HG02981 (cell line): ENCODE results near the gene ZNF296.
A peak's percentile ranks its signal among the peaks of the same experiment; 100 is the strongest.

Experiments
- ATAC-seq: cut with Tn5 transposase; IDR thresholded peaks from one replicate; pipeline ENCODE4 v1.9.1; 2021; ENCODE audit warnings: mild to moderate bottlenecking, moderate library complexity; ENCODE audit not compliant: unreplicated experiment

The ZNF296 gene

GRCh38 chr19:45090034-45090433, 13.8 kb upstream of the ZNF296 start:
- ATAC-seq: no peak

DNA sequence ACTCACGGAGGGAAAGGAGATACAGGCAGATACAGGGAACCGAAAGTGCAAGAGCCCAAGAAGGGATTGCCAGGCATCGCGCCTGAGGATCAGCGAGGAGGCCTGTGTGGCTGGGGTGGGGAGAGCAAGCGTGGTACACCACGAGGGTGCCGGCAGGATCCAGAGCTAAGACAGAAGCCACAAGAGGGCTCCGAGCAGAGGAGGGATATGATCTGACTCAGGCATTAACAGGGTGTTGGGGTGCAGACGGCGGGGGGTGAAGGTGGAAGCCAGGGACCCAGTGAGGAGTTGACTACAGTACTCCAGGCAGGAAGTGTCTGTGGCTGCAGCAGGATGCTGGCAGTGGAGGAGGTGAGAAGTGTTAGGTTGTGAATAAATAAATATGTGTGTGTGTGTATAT, 11.3 kb upstream of the ZNF296 start:
- no peak for ATAC-seq

DNA sequence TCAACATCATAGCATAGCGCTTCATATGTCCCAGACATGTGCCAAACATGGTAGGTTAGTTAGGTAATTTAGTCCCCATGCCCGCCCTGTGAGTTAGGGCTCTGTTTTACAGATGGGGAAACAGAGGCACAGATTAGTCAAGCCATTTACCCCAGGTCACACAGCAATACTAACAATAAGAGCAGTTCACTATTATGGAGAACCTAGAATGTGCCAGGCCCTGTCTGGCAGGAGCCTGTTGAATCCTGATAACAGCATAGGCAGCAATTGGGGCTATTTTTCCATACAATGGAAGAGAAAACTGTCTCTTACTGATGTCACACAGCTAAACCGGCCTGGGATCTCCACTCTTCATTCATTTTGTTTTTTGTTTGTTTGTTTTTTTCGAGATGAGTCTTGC, 10.2 kb upstream of the ZNF296 start:
- no peak for ATAC-seq

DNA sequence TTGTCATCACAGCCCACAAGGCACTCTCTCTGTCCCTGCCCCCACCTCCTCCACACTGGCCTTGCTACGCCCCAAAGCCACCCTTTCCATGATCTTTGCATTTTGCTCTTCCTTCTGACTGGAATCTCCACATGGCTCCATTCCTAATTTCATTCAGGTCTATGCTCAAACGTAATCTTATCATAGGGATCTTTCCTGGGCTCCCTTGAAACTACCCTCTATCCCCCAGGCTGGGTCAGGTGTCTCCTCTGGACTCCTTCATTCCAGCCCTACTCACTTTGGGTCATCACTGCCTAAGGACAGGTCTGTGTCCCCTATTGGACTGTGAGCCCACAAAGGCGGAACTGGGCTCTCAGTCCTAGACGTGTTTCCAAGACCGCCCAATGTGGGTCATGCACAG, 5.9 kb upstream of the ZNF296 start:
- no peak for ATAC-seq

DNA sequence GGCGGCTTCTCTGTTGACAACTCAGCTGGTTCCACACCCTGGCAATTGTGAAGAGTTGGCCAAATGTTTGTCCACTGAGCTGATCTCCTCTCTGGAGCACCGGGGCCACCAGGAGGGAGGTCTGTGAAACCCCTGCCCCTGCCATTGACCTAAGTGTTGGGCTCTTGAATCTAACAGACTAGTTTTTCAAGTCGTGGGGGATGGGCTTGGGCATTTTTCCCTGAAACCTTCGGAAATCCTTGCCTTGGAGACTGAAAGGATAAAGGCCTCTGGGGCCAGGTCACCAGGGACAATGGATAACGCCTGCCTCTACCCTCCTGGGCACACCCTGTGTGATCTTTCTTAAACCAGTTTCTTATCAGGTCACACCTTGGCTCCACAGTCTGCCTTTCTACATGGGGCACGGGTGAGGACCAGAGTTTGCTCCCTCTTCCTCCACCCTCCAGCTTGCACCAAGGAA, 3.7 kb upstream of the ZNF296 start:
- ATAC-seq: no peak

GRCh38 chr19:45079063-45079910, 3.0 kb upstream of the ZNF296 start, which contains the start of gene GEMIN7:
Gene GEMIN7, plus strand, starts transcription at chr19:45079260. Its CDS starts 10,855 bp downstream, at chr19:45090115.
- ATAC-seq: no peak

GRCh38 chr19:45078390-45079062, 2.2 kb upstream of the ZNF296 start:
- ATAC-seq: no peak

DNA sequence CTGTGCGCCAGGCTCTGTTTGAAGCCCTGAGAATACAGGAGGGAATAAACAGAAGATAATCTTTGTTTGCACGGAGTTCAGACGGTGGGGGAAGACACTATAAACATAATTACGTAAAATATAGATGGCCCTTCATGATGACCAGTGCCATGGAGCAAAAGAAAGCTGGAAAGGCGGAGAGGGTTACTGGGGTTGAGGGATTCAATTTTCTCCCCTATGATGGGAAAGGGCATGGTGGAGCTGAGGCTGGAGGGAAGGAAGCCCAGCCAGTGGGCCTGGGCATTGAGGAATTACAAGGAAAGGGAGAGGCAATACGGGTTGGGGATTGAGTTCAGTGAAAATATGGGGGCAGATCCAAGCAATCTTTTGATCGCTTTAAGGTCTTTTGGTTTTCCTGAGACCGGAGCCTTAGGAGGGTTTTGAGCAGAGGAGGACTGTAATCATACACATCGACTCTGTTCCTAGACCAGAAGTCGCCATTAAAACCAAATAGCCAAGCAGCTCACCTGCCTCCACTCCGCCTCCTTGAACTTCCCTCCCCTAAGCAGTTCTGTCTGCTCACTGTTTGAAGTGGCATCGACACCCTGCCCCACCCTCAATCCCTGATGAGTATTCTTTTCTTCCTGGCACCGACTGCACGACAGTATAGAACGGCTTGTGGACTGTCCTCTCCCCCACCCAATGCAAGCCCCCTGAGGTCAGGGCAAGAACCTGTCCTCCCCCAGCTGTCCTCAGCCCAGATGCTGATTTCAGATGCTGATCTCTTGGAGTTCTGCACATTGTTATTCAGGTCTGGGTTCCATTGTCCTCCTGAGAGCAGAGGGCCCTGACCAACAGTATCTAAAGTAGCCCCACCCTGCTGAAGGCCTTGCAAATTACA, 813 bp upstream of the ZNF296 start:
- ATAC-seq: no peak

DNA sequence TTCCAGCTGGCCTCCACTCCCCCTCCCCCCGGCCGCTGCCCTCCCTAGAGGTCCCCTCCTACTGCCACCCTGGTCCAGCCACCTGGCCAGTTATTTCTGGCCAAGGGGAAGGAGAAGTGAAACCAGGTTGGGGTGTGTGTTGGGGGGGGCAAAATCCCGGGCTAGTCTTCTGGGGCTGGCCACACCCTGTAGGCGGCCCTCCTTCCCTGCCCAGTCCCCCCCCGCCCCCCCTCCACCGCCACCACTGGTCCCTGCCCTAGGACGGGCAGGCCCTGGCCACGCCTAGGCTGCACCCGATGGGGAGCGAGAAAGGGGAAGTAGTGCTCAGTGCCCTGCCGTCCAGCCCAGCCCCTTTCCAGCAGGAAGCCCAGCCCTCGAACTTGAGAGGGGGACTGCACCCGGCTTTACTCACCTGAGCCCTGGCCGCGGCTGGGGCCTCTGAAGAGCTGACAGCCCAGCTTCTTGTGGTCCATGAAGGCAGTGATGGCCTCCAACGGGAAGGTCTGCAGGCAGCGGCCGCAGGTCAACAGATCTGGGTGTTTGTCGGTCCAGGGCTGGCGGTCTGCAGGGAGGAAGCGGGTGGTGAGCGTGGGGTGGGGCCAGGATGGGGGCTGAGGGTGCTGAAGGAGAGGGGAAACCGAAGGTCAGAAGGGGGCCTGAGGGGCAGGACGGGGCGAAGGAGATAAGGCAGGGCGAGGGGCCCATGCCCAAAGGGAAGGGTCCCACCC, 813 bp downstream of the ZNF296 start:
- peak; percentile 48 for ATAC-seq

GRCh38 chr19:45074744-45075300, 1.5 kb downstream of the ZNF296 start:
- no peak for ATAC-seq

GRCh38 chr19:45071969-45072790, 4.1 kb downstream of the ZNF296 start:
- ATAC-seq: no peak

GRCh38 chr19:45071545-45071938, 4.7 kb downstream of the ZNF296 start:
- no peak for ATAC-seq

DNA sequence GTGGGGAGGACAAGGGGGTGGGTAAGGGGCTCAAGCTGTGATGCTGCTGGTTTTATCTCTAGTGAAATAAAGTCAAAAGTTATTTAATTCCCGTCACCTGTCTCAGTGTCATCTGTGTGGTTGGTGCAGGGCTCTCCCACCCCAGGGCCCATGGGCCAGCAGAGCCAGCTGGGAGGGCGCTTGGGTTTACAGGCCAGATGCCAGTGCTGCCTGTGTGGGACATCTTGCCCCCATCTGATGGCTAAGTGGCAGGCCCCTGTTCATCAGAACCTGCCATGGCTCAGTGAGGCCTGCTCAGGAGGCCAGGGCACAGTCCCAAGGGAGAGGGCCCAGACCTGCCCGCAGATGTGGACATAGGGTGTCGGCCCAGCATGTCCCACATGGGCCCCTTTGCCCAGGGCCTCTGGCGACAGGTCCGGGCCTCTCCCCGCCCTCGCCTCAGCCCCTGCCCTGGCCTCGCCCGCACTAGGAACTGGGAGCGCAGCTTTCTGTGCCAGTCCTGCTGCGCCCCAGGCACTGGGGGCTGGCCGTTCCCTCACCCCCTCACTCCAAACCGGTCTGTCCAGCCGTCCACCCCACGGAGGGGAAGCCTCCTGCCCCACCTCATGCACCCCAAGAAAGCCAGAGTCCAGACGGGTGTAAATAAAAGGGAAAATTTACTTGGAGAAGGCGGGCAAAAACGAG, 5.3 kb downstream of the ZNF296 start:
- no peak for ATAC-seq

DNA sequence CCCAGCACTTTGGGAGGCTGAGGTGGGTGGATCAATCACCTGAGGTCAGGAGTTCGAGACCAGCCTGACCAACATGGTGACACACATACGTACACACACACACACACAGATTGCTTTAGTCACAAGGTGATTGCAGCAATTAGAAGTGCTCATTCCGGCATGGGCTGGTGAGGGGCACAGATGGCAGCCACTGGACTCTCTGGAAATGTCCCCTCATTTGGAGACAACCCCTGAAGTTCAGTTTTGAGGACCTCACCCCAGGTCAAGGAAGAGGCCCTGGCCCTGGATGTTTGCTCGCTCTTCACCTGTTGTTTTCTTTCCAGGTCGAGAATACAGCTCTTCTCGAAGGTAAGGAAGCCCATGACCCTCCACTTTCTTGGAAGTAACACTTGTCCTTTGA, 6.1 kb downstream of the ZNF296 start:
- no peak for ATAC-seq

DNA sequence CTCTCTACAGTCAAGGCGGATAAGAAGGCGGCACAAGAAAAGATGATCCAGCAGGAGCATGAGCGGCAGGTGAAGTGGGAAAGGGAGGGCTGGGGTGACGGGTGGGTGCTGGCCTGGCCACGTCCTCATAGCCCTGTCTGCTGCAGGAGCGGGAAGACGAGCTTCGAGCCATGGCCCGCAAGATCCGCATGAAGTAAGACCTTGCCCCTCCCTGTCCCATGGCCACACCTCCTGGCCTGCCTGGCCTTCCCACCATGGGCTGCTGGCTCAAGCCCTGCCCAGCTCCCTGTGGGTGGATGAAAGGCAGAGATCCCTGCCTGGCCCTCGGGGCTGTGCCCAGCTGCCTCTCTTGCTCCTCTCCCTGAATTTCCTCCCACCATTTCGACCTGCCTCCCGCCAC, 7.2 kb downstream of the ZNF296 start:
- no peak for ATAC-seq

GRCh38 chr19:45068041-45068440, 8.2 kb downstream of the ZNF296 start:
- ATAC-seq: no peak

GRCh38 chr19:45066921-45067661, 9.2 kb downstream of the ZNF296 start:
- no peak for ATAC-seq
